Lung microvascular endothelial cell (primary cell): ENCODE measurements around the gene PRKD1. TPM values are rescaled to one million over a fixed set of nuclear protein-coding genes. Genes with fewer than 3 reads are reported as not detected.
"Not testable (repeated sequence)": the region's sequence is repeated elsewhere in the genome, so short reads cannot be mapped to it uniquely, and the experiment has no call there.

Experiments used
- DNase-seq, 2 donors: peaks; one replicate each; pipeline versions ENCODE4 v3.0.0 to v3.0.0-alpha.2; 2010; ENCODE audit warnings: low read depth in 2 of 2
- total RNA-seq: library from RNA; depleted of rRNA; stranded (reverse); fragments of >200 nt; gene quantifications from 2 replicates; pipeline ENCODE4 v1.2.1, GENCODE V29; 2014

PRKD1 gene
- total RNA-seq, 1 donor from 2014 or later, result 8.5 TPM

DNA sequence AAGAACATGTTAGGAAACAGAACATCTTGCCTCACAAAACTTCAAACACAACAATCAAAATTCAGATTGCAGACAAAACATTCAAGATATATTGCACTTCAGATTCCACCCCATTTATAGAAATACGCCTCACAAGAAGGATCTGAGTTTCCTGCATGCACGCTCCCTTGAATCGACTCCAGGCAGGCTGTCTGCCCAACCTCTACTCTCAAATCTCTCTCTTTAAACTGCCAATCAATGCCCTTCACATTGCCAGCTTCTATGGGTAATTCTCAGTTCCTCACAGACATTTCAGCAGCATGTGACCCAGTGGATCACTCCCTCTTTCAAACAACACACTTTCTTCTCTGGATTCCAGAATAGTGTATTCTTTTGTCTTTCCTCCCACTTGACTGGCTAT is 184.1 kb downstream of the PRKD1 start:
- DNase-seq, result no peak

GRCh38 chr14:29741909-29742401 is 185.7 kb downstream of the PRKD1 start:
- DNase-seq, result peak; percentile 68 to 88

GRCh38 chr14:29740491-29740890 is 187.2 kb downstream of the PRKD1 start:
- no peak for DNase-seq

- DNase-seq, result no peak
Observed at GRCh38 chr14:29738950-29739349, 188.7 kb downstream of the PRKD1 start.

GRCh38 chr14:29738056-29738455 is 189.6 kb downstream of the PRKD1 start:
- no peak for DNase-seq

DNA sequence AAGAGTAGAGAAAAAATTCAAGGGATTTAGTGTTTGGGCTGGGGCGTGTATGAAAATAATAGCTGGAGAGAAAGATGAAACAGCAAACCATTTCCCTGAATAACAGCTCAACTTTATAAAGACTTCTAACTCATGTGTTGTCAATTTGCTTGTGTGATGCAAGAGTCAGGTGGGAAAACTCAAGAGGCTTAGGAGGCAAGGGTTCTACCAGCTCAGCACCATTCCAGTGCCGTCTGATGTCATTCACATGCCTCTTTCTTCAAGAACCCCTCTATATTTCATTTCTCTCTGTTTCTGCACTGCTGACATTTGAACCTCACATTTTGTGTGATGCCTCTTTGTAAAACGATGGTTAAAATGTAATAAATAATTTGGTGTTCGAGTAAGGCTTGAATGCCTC is 192.2 kb downstream of the PRKD1 start:
- no peak for DNase-seq

DNA sequence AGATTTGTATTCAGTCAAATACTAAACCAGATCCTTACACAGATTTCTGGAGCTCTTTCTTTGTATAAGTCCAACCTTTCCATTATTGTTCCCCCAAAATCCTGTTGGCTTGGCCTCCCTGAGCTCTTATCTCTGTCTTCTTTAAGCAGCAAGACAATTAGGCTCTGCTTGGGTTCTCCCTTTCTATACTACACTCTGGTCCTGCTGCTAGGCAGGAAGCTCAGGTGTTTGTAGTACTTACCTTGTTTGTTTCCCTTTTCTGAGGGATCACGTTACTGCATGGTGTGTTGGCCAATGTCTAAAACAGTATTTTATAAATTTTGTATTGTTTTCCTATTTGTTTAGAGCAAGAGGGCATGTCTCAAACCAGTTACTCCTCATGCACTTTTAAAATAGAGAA is 192.9 kb downstream of the PRKD1 start:
- DNase-seq, result no peak

DNA sequence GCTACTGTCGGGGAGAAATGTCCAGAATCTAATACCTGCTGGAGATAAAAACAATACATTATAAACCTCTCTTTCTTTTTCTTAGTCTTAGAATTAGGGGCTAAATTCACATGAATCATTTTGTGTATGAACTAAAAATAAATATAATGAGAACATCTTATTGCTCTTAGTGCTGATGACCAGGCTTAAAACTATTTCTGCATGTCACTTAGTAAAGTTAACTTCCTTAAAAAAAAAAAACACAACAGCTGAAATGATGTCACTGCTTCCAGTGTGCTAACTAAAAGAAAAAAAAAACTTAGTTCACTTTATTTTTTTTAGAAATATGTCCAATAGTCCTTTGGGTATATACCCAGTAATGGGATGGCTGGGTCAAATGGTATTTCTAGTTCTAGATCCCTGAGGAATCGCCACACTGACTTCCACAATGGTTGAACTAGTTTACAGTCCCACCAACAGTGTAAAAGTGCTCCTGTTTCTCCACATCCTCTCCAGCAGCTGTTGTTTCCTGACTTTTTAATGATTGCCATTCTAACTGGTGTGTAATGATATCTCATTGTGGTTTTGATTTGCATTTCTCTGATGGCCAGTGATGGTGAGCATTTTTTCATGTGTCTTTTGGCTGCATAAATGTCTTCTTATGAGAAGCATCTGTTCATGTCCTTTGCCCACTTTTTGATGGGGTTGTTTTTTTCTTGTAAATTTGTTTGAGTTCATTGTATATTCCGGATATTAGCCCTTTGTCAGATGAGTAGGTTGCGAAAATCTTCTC is 200.9 kb downstream of the PRKD1 start:
- peak in 1 of 2 donors; percentile 75 for DNase-seq

DNA sequence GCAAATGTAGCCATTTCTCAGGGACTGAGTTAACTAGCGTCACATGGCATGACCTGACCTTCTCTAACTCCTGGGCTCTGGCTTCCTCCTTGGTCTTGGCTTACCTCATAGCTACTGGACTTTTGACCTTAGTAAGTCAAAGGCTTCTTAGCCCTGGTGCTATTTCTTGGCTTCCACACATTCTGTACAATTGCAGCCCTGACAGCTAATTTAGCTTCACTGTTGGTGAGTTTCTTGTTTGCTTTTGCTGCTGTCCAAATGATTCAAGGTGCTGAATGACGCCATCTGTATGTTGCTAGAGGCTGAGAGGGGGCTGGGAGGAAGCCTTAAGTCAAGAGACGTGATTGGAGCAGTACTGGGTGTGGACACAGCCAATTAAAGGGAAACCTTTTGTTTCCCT is 202.7 kb downstream of the PRKD1 start:
- DNase-seq, result peak in 1 of 2 donors; percentile 54

- no peak for DNase-seq
Observed at GRCh38 chr14:29722831-29723230, 204.8 kb downstream of the PRKD1 start.

DNA sequence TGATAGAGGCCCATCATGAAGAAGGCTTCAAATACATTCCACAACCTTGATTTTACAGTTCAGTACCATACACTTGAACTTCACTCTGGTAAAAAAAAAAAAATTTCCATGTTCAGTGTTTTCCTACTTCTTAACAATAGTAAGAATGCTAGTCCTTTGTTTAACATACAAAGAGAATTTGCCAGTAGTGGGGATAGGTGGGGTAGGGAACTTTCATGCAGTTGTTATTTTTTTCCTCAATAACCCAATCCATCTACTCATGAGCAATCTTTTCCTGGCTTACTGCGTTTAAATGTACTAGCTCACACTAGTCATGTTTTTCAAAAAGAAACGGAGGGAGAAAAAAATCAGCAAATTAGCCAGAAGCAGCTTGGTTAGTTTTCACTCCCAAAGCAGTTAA is 206.1 kb downstream of the PRKD1 start:
- peak in 1 of 2 donors; percentile 67 for DNase-seq

- no peak for DNase-seq
Observed at GRCh38 chr14:29717901-29718300, 209.7 kb downstream of the PRKD1 start.

DNA sequence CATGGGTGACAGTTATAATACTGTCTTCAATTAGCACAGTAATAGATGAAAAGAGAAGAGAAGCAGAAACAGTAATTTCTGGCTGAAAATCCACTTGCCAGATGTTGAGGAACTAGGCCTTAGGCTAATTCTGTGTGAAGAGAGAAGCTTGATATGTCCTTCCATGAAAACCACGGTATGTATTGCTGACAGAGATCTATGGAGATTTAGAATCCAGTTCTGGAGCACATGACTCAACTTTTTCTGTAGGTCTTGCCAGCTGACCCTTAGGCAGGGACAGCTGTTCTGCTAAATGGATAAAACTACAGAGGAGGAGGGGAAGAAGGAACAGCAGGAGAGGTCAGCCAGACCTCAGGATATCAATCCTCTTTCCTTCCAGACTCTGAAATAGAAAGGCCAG is 211.5 kb downstream of the PRKD1 start:
- no peak for DNase-seq

GRCh38 chr14:29712601-29713000 is 215.0 kb downstream of the PRKD1 start:
- no peak for DNase-seq

- DNase-seq, result peak; percentile 6 to 35
Observed at GRCh38 chr14:29710015-29710414, 217.6 kb downstream of the PRKD1 start.

DNA sequence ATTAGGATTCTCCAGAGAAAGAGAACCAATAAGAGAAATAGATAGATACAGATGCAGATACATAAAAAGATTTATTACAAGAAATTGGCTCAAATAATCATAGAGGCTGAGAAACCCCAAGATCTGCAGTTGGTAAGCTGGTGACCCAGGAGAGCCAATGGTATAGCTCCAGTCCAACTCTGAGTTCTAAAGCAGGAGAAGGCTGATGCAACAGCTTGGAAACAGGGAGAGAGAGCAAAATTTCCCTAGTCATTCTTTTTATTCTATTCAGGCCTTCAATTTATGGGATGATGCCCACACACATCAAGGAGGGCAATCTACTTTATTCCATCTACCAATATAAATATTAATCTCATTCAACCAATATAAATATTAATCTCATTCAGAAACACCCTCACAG is 218.2 kb downstream of the PRKD1 start:
- DNase-seq, result no peak

GRCh38 chr14:29706700-29707099 is 220.9 kb downstream of the PRKD1 start:
- no peak for DNase-seq

GRCh38 chr14:29705801-29706200 is 221.8 kb downstream of the PRKD1 start:
- DNase-seq, result no peak

DNA sequence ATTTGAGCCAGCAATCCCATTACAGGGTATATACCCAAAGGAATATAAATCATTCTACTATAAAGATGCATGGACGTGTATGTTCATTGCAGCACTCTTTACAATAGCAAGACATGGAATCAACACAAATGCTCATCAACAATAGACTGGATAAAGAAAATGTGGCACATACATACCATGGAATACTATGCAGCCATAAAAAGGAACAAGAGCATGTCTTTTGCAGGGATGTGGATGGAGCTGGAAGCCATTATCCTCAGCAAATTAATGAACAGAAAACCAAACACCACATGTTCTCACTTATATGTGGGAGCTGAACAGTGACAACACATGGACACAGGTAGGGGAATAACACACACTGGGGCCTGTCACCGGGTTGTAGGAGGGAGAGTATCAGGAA is 238.1 kb downstream of the PRKD1 start:
- not testable (repeated sequence) for DNase-seq

DNA sequence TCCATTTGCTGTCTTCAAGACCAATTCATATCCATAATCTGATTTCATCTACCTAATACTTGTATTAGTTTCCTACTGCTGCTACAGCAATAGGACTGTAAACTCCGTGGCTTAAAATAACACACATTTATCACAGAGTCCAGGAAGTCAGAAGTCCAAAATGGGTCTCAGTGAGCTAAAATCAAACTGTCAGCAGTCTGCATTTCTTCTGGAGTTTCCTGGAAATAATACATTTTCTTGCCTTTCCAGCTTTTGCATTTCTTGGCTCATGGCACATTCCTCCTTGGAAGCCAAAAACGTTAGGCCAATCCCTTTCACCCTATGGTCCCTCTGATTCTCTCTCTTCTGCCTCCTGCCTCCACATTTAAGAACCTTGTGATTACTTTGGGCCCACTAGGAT is 239.8 kb downstream of the PRKD1 start:
- no peak for DNase-seq

DNA sequence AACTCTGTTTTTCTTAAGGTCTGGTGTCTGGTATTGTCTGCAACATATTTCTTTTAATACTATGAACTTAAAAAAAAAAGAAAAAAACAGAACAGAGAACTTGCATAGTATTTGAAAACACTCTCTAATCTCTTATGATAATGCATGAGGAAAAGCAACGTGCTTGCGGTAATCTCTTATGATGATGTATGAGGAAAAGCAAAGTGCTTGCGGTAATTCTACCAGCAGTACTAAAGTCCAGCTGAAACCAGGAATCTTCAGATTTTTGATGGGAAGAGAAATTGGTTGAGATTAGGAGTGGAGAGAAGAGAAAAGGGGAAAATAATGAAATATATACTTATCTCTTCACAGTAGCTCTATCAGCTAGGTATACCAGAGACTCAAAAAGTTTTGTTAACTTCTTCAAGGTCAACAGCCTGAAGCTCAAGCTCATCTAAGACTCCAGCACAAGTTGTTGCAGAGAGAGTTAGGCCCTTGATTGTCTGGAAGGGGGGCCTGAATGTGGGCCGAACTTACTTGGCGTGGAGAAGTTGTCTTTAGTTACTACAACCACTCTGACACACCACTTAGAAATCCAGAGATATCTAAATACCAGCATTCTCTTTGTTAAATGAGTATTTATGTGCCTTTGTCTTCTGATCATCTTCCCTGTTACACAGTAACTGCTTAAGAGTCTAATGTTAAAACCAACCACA is 240.4 kb downstream of the PRKD1 start:
- no peak for DNase-seq

- DNase-seq, result no peak
Observed at GRCh38 chr14:29684926-29685325, 242.7 kb downstream of the PRKD1 start.

DNA sequence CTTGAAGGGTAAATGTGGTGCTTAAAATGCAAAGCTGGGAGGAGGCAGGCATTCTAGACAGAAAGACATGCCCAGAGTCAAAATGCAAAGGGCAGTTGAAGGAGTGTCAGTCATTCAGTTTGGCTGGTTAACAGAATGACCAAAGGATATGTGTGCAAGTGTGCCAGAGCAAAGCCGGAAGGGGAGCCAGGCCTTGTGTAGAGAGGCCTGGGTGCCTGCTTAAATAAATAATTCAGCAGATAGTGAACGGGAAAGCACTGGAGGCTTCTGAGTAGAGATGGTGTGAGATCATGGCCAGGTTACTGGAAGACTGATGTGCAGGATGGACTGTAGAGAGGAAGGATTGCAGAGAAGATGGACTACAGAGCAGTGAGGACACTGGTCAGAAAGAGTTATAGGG is 244.9 kb downstream of the PRKD1 start:
- DNase-seq, result no peak
